A549 (cell line): Measurements from ENCODE around the gene CMTM5.

Experiments
- BHLHE40 ChIP-seq: IDR thresholded peaks from 2 replicates; pipeline ENCODE4 v1.6.1; 2012; ENCODE audit warnings: low read depth, low read length, inconsistent platforms
- CTCF ChIP-seq: fragments of >200 bp; sonication (Bioruptor Twin); formaldehyde crosslinking; IDR thresholded peaks from 3 replicates; pipeline ENCODE4 v1.5.1; 2016
- EP300 ChIP-seq, 2 experiments: fragments of >200 bp; sonication (Bioruptor Twin); formaldehyde crosslinking; IDR thresholded peaks; 2 replicates in 1 of 2; 3 replicates in 1 of 2; pipeline ENCODE4 v1.6.1; 2016 to 2017
- HMGXB4 ChIP-seq: fragments of 250-450 bp; sonication (Bioruptor Pico); IDR thresholded peaks from 2 replicates; pipeline ENCODE4 v1.5.0; 2021; ENCODE audit warnings: mild to moderate bottlenecking, moderate library complexity, borderline replicate concordance
- KDM1A ChIP-seq: fragments of 200-600 bp; sonication (generic); IDR thresholded peaks from 2 replicates; pipeline ENCODE4 v1.6.1; 2016; ENCODE audit warnings: low read depth, mild to moderate bottlenecking
- MAFK ChIP-seq: fragments of 450-650 bp; IDR thresholded peaks from 2 replicates; pipeline ENCODE4 v1.6.1; 2014; ENCODE audit not compliant: partially characterized antibody
- MAX ChIP-seq: IDR thresholded peaks from 2 replicates; pipeline ENCODE4 v1.6.1; 2012
- POLR2A ChIP-seq: IDR thresholded peaks from 2 replicates; pipeline ENCODE4 v1.6.1; 2012; ENCODE audit warnings: mild to moderate bottlenecking, low read length
- POLR2AphosphoS2 ChIP-seq: conservative IDR thresholded peaks from 2 replicates; pipeline ENCODE4 v1.6.1; 2012; ENCODE audit warnings: low read length, improper control_type of control experiment, inconsistent platforms
- TP53 ChIP-seq: fragments of 250-450 bp; sonication (Bioruptor Pico); IDR thresholded peaks from 2 replicates; pipeline ENCODE4 v1.5.0; 2021; ENCODE audit warnings: mild to moderate bottlenecking, moderate library complexity
- USF2 ChIP-seq: fragments of 450-650 bp; IDR thresholded peaks from 2 replicates; pipeline ENCODE4 v1.6.1; 2014; ENCODE audit warnings: antibody characterized with exemption

- TF ChIP-seq KDM1A (no peak), HMGXB4 (no peak), CTCF (no peak), USF2 (no peak), POLR2A (no peak), BHLHE40 (no peak), EP300 (IDR thresholded peaks at IDR 0.05) (no peak), MAX (no peak), POLR2AphosphoS2 (no peak), MAFK (no peak), TP53 (no peak)
Measured at GRCh38 chr14:23406725-23407355, 30.0 kb downstream of the CMTM5 start.
